GM13977 (cell line): ENCODE data around the gene CFHR1.
"Not testable (repeated sequence)": the region's sequence is repeated elsewhere in the genome, so short reads cannot be mapped to it uniquely, and the experiment has no call there.

Experiments used
- DNase-seq: peaks from one replicate; pipeline ENCODE4 v3.0.0; 2012; ENCODE audit warnings: low spot score
- CTCF ChIP-seq: IDR thresholded peaks from 2 replicates; pipeline ENCODE4 v1.5.1; 2012; ENCODE audit warnings: mild to moderate bottlenecking, control low read depth; ENCODE audit not compliant: insufficient read depth; ENCODE audit errors: extremely low read depth, missing control alignments
- in situ Hi-C: fragments of 300-500 bp; cut with MboI; formaldehyde crosslinking; loops from one replicate; pipeline ENCODE4 v1.12.0; 2022; ENCODE audit warnings: low sequenced_read_pairs, low pct_unique_long_range_greater_than_20kb, mixed read lengths, inconsistent platforms; ENCODE audit not compliant: unreplicated experiment

CFHR1 gene

GRCh38 chr1:196819531-196819930 lies at the start of gene CFHR1:
TSS of gene CFHR1 (plus strand) at chr1:196819731. CDS start at chr1:196819845, 114 bp downstream.
- DNase-seq, in situ Hi-C loops: not testable (repeated sequence)

GRCh38 chr1:196769823-196770222 lies 49.7 kb upstream of the CFHR1 start:
- in situ Hi-C loops, DNase-seq: not testable (repeated sequence)

GRCh38 chr1:196773713-196774112 lies 45.8 kb upstream of the CFHR1 start:
- TF ChIP-seq CTCF = no peak
- in situ Hi-C loops = no loop called here

GRCh38 chr1:196774175-196774574 lies 45.4 kb upstream of the CFHR1 start:
- no peak for DNase-seq
- TF ChIP-seq CTCF = no peak
- in situ Hi-C loops = no loop called here

More at GRCh38 chr1:196773713-196774112, 45.8 kb upstream of the CFHR1 start:
- DNase-seq = no peak

GRCh38 chr1:196774603-196775002 lies 44.9 kb upstream of the CFHR1 start, which contains the start of gene CFHR3:
TSS of gene CFHR3 (plus strand) at chr1:196774840. CDS start at chr1:196774887, 47 bp downstream.
- no peak for DNase-seq
- in situ Hi-C loops = no loop called here
- TF ChIP-seq CTCF = no peak

DNA sequence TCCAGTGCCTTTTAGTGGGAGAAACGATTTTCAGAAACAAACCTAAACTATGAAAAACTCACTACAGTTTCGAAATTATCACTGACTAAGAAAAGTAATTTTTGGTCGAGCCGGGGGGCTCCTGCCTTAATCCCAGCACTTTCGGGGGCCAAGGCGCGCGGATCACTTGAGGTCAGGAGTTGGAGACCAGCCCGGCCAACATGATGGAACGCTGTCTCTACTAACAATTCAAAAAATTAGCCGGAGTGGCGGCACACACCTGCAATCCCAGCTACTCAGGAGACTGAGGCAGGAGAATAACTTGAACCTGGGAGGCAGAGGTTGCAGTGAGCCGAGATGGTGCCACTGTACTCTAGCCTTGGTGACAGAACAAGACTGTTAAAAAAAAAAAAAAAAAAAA lies 41.9 kb upstream of the CFHR1 start:
- no peak for TF ChIP-seq CTCF
- in situ Hi-C loops = no loop called here
- no peak for DNase-seq

GRCh38 chr1:196779093-196779492 lies 40.4 kb upstream of the CFHR1 start:
- DNase-seq = no peak
- in situ Hi-C loops = no loop called here
- TF ChIP-seq CTCF = no peak

GRCh38 chr1:196791252-196791651 lies 28.3 kb upstream of the CFHR1 start:
- DNase-seq = not testable (repeated sequence)

DNA sequence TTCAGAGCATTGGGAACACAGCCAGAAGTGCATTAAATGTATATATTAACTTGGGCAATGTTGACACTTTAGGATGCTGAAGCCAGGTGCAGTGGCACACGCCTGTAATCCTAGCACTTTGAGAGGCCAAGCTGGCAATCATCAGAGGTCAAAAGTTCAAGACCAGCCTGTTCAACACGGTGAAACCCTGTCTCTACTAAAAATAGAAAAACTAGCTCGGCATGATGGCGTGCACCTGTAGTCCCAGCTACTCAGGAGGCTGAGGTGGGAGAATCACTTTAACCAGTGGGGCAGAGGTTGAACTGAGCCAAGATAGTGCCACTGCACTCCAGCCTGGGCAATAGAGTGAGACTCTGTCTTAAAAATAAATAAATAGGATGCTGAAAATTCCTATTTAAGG lies 25.4 kb upstream of the CFHR1 start:
- in situ Hi-C loops, DNase-seq: not testable (repeated sequence)

More at GRCh38 chr1:196791252-196791651, 28.3 kb upstream of the CFHR1 start:
- in situ Hi-C loops = not testable (repeated sequence)
